ENCODE measurements around the gene OR10K1. TPM values are rescaled to one million over a fixed set of nuclear protein-coding genes. Genes with fewer than 3 reads are reported as not detected.

Gene OR10K1
- polyA plus RNA-seq, 1 donor from 2014 or later: not detected

- no peak within 1 kb of the TSS for H2AFZ ChIP-seq (ENCODE audit: low read depth, low read length)
- H3F3A ChIP-seq (ENCODE audit: insufficient read depth, low read length, poor library complexity, severe bottlenecking): no peaks in the 10 kb centered on the region
- no peak for TF ChIP-seq MXI1 (conservative IDR thresholded peaks at IDR 0.05; ENCODE audit: poor library complexity, severe bottlenecking)
- TF ChIP-seq REST (IDR thresholded peaks at IDR 0.05; ENCODE audit: borderline replicate concordance): no peak
- no peak for TF ChIP-seq CTCF (IDR thresholded peaks at IDR 0.05; ENCODE audit: poor library complexity, severe bottlenecking)
- no peak for TF ChIP-seq TAF1 (IDR thresholded peaks at IDR 0.05; ENCODE audit: low read depth)
- no peak for TF ChIP-seq EP300 (conservative IDR thresholded peaks at IDR 0.05; ENCODE audit: poor library complexity, severe bottlenecking)
- no peak for TF ChIP-seq SMC3 (conservative IDR thresholded peaks at IDR 0.05; ENCODE audit: poor library complexity)
- no peak for TF ChIP-seq EZH2 (IDR thresholded peaks at IDR 0.05; ENCODE audit: borderline replicate concordance, insufficient read depth, low read length, poor library complexity, severe bottlenecking)
- no peak for TF ChIP-seq RAD21 (conservative IDR thresholded peaks at IDR 0.05)
- no peak for TF ChIP-seq POLR2AphosphoS5 (IDR thresholded peaks at IDR 0.05)
- H3K27ac ChIP-seq (ENCODE audit: low read length): no peak within 1 kb of the TSS
- no peak within 1 kb of the TSS for H3K9ac ChIP-seq (ENCODE audit: low read length)
- no peaks in the 10 kb centered on the region for H3K36me3 ChIP-seq (ENCODE audit: insufficient read depth, low read length)
- no peaks in the 10 kb centered on the region for H3K79me2 ChIP-seq (replicated peaks; ENCODE audit: insufficient read depth, low read length)
- H3K9me2 ChIP-seq (ENCODE audit: insufficient read depth, low read length): no peaks in the 10 kb centered on the region
- no peaks in the 10 kb centered on the region for H3K9me3 ChIP-seq (ENCODE audit: low read length)
- H3K27me3 ChIP-seq (ENCODE audit: insufficient read depth, low read depth, low read length): no peaks in the 10 kb centered on the region
- no peaks in the 10 kb centered on the region for H4K20me1 ChIP-seq (ENCODE audit: insufficient read depth)
- H3K4me3 ChIP-seq (ENCODE audit: low read length): no peak within 1 kb of the TSS
- H3K4me2 ChIP-seq (ENCODE audit: low read length): no peak within 1 kb of the TSS
Measured at GRCh38 chr1:158471920-158472319, 10.3 kb downstream of the OR10K1 start, which contains the start of gene OR10R2. TSS of gene OR10R2 (plus strand) at chr1:158472220. CDS start at chr1:158472326, 106 bp downstream.

- Histone ChIP-seq H3K4me3 (ENCODE audit: low read length) (no peak overlapping the region), H3K79me2 (replicated peaks; ENCODE audit: insufficient read depth, low read length) (no peaks in the 10 kb centered on the region), H2AFZ (ENCODE audit: low read depth, low read length) (no peak overlapping the region), H3K27ac (ENCODE audit: low read length) (no peak overlapping the region), H3K9me2 (ENCODE audit: insufficient read depth, low read length) (no peaks in the 10 kb centered on the region), H3K9ac (ENCODE audit: low read length) (no peak overlapping the region), H3K36me3 (ENCODE audit: insufficient read depth, low read length) (no peaks in the 10 kb centered on the region), H3K4me2 (ENCODE audit: low read length) (no peak overlapping the region), H4K20me1 (ENCODE audit: insufficient read depth) (no peaks in the 10 kb centered on the region), H3K9me3 (ENCODE audit: low read length) (no peaks in the 10 kb centered on the region), H3F3A (ENCODE audit: insufficient read depth, low read length, poor library complexity, severe bottlenecking) (no peaks in the 10 kb centered on the region), H3K27me3 (ENCODE audit: insufficient read depth, low read depth, low read length) (no peaks in the 10 kb centered on the region)
- no peak for TF ChIP-seq REST (IDR thresholded peaks at IDR 0.05; ENCODE audit: borderline replicate concordance)
- TF ChIP-seq EZH2 (IDR thresholded peaks at IDR 0.05; ENCODE audit: borderline replicate concordance, insufficient read depth, low read length, poor library complexity, severe bottlenecking): no peak
- no peak for TF ChIP-seq CTCF (IDR thresholded peaks at IDR 0.05; ENCODE audit: poor library complexity, severe bottlenecking)
- TF ChIP-seq MXI1 (conservative IDR thresholded peaks at IDR 0.05; ENCODE audit: poor library complexity, severe bottlenecking): no peak
- TF ChIP-seq POLR2AphosphoS5 (IDR thresholded peaks at IDR 0.05): no peak
- no peak for TF ChIP-seq SMC3 (conservative IDR thresholded peaks at IDR 0.05; ENCODE audit: poor library complexity)
- TF ChIP-seq TAF1 (IDR thresholded peaks at IDR 0.05; ENCODE audit: low read depth): no peak
- TF ChIP-seq EP300 (conservative IDR thresholded peaks at IDR 0.05; ENCODE audit: poor library complexity, severe bottlenecking): no peak
- TF ChIP-seq RAD21 (conservative IDR thresholded peaks at IDR 0.05): no peak
Measured at GRCh38 chr1:158485455-158485854, 23.8 kb downstream of the OR10K1 start.

Data from neural cell (in vitro differentiated cells).